Dermis microvascular lymphatic vessel endothelial cell (primary cell): ENCODE data around the gene DIS3L2. TPM values are rescaled to one million over a fixed set of nuclear protein-coding genes. Genes with fewer than 3 reads are reported as not detected.
A peak's percentile ranks its signal among the peaks of the same experiment; 100 is the strongest.

ENCODE experiments used
- DNase-seq, 2 donors: peaks; one replicate each; pipeline versions ENCODE4 v3.0.0 to v3.0.0-alpha.2; 2010; ENCODE audit warnings: low read depth in 2 of 2
- total RNA-seq: library from RNA; depleted of rRNA; stranded (reverse); fragments of >200 nt; gene quantifications from 2 replicates; pipeline ENCODE4 v1.2.1, GENCODE V29; 2014

DIS3L2 gene
- total RNA-seq, 1 donor from 2014 or later, result 13.4 TPM

DNA sequence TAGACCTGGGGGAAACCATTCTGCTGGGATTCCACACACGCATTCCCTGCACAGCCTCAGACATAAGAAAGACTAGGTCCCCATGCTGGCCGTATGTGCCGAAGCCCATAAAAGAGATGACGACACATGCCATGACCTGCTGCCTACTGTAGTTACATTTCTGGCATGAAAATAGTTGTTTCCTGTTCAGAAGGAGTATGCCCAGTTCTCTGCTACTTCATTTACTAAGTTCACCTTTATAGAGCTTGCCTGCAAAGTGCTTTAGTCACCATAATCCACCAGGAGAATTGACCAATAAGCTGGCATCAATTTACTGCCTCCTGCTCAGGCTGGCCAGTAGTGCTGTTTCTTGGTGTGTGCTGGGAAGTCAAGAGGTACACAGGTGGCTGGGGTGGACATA, 266.8 kb downstream of the DIS3L2 start:
- peak in 1 of 2 donors; percentile 4 for DNase-seq

DNA sequence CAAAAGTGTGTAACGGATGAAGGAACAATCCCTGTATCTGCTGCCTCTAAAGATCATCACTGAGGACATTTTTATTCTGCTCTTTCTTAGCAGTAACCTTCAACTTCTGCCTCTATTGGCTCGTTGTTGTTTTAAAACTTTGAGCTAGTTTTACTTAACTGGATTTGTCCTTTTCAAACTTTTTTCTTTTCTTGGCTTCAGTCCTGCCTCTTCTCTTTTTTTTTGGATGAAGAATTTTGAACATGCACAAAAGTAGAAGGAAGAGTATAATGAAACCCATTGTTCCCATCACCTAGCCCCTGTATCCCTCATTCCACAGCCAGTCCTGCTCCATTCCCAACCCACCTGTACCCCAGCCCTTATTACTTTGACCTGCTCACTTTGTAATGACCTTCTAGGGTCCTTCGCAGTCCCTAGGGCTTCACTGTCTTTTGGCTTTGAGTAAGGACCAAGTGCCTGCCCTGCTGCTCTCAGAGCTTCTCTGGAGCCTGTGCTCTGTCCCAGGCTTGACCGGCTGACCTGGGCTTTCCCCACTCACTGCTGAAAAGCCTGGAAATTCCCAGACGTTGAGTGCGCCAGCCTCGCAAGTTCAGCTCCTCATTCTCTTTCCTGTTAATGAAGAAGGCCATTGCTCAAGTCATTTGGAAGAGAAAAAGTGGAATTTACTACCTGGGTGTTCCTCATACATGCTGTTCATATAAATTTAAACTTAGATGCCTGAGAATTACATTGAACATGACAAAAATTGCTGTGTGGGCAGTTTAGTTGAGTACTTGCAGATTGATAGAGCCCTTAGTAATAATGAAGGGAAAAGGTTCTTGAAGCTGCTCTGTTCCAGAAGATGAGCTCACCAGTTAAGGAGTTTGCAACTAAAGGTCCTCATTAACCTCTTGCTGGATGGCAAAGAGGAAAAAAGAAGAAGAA, 267.7 kb downstream of the DIS3L2 start:
- DNase-seq, result peak in 1 of 2 donors; percentile 36

DNA sequence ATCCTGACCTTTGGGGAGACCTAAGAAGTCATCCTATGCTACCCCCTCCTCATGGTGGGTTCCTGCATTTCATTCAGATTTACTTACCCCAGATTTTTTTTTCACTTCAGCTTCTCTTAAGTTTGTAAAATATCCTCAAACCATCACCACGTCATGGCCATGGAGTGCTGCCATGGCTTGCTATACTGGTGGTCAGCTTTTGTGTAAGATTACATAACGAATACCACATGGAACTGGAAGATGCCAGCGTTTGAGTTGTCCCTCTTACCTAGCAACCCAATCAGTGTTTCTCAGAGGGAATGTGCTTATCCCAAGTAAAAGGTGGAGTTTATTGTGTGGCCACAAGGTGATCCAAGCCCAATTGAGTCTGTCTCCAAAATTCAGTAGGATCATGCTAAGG, 268.4 kb downstream of the DIS3L2 start:
- no peak for DNase-seq

DNA sequence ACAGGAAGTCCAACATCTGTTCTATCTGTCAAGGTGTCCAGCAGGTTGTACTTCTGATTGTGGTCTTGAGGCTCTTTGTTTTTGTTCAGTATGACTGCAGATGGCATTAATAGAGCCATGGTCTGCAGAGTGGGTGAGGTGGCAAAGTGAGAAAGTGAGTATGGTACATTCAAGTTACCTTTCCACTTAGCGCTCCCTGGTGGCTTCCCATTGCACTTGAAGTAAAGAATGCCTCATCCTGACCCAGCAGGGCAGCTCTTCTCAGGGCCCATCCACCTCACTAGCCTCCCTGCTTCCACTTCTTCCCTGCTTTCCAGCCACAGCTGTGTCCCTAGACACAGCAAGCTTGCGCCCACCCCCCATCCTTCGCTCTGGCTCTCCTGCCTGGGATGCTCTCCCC, 269.0 kb downstream of the DIS3L2 start:
- peak; percentile 27 to 36 for DNase-seq

DNA sequence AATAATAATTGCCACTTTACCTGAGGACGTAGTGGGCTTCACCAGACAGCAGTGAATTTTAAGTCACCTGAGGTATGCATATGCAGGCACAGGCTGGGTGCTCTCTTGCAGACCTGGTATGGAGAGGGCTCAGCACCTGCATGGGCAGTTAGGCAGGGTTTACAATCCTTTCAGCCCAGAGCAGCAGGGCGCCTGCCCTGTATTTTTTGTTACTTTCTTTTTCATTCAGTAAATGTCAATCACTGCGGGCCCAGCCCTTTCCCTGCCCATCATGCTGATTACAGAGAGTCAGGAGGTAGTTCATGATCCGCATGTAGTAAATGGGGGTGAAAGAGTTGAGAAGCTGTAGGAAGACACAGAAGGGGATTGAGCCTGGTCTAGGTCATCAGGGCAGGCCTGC, 270.0 kb downstream of the DIS3L2 start:
- DNase-seq, result no peak

DNA sequence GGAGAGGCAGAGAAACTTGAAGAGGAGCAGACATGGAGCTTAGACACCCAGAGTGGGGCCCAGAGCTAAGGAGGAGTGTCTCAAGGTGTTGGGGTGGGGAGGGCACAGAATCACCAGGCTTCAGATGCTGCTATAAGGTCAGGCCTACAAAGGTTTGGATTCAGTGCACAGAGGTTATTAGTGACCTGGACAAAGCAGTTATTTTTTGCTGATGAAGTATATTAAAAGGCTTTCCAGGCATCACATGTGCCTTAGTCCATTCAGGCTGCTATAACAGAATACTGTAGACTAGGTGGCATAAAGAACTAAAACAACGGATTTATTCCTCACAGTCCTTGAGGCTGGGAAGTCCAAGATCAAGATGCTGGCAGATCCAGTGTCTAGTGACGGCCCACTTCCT, 271.4 kb downstream of the DIS3L2 start:
- DNase-seq, result no peak

DNA sequence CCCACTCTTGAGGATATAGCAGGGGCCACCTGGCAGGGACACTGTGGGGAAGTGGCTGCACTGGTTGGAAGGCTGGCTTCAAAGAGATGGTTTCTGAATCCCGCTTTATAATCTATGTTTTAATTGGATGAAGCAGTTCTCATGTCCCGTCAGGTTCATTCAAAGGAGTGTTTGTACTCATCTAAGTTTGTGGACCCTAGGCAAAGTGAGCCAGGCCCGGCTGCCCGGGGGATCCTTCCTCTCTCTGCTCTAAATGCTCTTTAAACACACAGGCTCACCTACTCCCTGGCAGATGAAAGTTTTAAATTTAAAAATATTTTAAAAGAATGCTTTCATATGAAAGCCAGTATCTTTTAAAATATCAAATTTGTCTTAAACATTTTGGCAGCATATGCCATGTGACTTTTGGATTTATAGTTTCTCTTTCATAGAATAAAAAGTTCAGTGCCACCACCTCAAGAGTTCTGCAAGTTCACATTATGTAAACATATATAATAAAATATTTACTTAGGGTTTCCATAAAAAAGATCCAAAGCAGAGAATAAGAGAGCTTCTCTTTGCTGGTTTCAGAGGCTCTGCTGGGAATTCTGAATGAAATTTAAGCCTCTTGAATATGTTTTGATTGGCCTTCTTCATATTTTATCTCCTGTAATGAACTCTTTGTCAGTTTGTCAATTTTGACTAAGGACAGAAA, 273.6 kb downstream of the DIS3L2 start:
- DNase-seq, result no peak

DNA sequence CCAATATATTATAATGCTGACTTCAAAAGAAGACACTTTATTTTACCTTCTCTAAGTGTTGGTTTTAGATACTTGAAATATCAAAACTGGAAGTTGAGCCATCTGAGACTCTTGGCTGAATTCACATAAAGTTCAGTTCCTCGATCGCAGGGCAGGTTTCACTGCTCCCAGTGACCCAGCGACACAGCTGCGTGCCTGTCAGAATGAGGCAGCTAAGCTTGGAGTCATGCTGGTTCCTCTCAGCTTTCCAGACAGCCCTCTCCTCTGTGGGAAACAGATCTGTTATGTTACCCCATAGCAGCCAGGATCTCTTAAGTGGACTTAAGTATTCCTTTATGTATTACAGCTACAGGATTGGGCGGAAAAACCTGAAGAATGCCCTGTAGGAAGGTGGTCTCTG, 274.2 kb downstream of the DIS3L2 start:
- DNase-seq, result no peak

DNA sequence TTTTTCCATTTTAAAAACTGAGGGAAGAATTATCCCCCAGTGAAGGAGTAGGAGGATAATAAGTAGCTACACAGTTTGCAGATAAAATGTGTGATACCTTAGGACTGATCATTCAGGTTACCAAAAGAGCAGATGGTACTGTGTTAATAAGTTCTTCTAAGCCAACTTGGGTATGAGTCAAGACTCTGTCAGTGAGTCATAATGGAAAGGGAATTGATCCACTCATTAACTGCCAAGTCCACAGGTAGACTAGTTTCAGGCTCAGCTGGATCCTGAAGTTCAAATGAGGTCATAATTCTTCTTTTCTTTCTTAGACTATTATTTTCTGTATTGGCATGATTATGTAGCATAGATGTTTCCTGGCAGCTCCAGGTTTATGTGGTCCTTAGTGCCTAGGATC, 274.7 kb downstream of the DIS3L2 start:
- no peak for DNase-seq

DNA sequence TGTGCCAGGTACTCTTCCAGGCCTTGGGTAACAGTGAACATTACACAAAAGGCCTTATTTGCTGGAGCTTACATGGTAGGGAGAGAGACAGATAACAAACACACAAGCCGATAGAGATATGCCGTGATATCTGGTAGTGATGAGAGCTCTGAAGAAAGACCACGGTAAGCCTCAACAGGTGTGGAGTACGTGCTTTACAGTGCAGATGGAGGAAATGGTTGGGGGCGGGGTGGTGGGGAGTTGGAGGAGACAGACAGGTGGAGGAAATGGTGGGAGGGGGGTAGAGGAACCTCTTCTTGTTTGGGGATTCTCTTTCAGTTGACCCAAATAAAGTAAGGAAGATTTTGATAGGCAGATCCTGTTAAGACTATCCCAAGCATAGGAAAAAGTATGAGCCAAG, 276.0 kb downstream of the DIS3L2 start:
- DNase-seq, result no peak

DNA sequence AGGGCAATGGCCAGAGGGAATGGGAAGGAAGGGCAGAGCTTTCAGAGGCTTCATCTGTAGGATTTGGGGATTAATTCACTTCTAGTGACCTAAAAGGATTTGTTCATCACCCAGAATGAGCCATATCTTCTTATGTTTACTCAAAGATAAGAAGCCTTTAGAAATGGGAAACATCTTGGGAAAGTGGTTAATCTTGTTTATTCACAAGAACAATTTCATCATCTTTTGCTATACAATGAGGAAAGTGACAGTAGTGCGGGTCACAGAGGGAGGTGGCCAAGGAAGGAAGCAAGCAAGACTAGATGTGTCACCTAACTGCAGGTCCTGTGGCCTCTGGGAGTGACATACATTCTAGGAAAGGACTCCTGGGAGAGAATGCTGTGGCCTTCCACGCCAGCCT, 276.6 kb downstream of the DIS3L2 start:
- DNase-seq, result no peak

DNA sequence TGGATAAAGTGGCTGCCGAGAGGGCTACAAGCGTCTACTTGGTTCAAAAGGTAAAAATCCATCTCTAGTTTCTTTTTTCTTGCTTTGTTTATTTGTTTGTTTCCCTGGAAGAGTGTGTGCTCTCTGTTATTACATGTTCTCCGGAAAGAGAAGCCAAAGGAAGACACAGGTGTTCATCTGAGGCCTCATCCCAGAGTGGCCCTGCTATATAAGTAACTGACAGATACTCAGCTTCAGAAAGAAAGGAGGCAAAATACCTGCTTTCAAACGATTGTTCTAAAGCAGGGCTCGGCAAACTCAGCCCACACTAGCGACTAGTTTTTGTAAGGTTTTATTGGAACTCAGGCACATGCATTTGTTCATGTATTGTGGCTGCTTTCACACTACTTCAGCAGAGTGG, 277.1 kb downstream of the DIS3L2 start:
- DNase-seq, result no peak

DNA sequence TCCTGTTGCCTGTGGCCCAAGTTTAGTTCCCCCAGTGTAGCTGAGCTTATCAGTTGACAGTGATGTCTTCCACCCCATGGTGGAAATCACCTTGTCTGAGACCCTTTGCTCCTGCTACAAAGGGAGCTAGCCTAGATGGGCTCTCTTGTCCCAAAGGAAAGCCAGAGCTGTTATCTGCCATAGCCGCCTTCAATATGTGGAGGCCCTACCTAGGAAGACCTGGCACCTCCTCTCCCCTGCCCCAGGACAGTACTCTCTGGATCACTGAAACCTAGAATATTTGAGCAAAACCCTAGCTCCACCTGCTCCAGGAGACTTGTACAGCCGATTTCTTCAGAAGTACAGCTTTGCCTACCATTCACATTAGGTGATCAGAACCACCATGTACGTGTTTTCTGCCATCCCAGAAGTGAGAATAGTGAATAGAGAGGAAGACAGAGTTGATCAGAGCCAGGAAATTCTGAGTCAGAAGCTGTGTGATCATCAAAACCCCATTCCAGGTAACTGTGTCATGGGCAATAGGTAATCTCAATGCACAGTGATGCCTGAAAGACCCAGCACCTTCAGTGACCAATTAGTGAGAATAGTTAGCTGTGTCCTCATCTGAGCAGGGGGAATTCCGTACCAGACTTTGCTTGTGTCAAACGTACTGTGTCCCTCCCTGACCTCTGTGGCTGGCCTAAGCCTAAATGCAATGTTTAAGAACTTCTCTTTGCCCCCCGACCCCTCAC, 278.6 kb downstream of the DIS3L2 start:
- DNase-seq, result peak; percentile 17 to 39

DNA sequence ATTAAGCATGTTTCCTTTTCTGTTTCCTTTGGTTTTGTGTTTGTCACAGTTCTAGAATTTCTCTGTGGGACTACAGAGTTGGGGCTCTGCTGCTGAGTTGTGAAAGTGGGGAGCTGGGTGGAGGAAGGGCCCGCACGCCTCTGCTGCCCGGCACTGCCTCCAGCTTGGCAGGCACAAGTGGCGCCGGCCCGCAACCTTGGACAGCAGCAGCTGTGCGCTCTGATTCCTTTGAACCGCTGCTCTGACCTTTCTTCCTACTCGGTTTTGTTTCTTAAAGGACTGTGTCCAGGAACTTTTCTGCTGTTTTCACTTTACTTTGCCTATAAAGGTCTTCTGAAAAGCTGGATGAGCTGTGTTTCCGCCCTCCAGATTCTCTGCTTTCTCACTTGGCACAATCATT, 279.4 kb downstream of the DIS3L2 start:
- no peak for DNase-seq

DNA sequence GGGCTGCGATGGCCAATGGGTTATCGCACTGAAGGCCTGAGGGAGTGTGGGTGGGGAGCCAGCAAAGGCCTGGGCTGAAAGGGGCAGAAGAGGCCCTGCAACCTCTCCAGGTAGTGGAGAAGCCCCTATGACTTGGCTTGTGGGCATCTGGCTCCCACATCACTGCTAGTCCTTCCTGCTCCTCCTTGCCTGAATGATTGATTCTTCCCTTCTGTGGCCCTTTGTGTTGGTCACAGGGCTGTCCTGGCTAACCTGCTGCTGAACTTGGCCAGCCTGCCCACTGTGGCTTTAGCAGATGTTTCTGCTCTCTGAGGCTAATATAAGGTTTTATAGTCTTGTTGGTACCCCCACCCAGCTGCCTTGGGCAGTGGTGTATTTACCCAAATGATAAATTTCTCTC, 280.8 kb downstream of the DIS3L2 start:
- DNase-seq, result no peak

DNA sequence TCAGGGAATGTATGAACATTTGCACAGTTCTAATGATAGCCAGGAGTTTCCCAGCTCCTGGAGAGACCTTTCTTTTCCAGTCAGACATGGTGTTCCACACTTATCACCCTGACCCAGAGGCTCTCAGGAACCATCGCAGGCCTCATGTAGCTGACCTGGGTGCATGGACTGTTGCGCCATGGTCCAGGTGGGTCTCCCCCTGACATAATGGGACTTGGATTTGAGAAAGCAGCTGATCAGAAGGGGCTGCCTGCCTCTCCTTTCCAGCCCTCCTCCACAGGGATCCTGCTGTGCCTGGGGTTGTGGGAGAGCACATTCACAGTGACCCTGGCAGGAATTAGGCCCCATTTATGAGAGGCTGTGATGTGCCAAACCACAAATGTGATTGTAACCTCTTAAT, 283.6 kb downstream of the DIS3L2 start:
- DNase-seq, result no peak

DNA sequence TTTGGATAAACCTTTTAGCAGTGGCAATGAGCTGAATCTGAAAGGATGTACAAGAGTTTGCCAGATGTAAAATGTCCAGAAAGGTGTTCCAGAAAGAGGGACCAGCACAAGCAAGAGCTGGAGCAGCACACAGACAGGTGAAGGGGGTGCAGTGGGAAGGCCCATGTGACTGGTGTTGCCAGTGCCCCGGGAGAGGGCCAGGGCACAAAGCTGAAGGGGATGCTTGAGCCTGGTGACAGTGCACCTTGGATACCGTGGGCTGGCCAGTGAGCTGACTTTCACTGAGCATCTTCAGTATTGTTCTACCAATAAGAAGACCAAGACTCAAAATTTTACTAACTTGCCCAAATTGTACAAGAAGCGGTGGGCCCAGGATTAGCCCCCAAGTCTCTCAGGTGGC, 284.7 kb downstream of the DIS3L2 start:
- no peak for DNase-seq

DNA sequence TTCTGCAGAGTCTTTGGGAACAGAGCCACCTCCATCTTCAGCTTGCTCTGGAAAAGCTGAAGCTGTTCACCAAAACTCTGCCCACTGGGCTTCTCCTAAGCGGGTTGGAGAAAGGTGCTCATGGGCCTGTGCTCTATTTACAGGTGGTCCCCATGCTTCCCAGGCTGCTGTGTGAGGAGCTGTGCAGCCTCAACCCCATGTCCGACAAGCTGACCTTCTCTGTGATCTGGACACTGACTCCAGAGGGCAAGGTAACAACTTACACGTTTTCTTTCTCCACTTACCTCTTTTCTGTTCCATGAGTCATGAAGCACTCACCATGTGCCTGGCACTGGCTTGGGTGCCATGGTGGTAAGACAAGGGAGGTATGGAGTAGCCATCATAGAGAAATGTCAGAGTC, 287.6 kb downstream of the DIS3L2 start:
- DNase-seq, result no peak

DNA sequence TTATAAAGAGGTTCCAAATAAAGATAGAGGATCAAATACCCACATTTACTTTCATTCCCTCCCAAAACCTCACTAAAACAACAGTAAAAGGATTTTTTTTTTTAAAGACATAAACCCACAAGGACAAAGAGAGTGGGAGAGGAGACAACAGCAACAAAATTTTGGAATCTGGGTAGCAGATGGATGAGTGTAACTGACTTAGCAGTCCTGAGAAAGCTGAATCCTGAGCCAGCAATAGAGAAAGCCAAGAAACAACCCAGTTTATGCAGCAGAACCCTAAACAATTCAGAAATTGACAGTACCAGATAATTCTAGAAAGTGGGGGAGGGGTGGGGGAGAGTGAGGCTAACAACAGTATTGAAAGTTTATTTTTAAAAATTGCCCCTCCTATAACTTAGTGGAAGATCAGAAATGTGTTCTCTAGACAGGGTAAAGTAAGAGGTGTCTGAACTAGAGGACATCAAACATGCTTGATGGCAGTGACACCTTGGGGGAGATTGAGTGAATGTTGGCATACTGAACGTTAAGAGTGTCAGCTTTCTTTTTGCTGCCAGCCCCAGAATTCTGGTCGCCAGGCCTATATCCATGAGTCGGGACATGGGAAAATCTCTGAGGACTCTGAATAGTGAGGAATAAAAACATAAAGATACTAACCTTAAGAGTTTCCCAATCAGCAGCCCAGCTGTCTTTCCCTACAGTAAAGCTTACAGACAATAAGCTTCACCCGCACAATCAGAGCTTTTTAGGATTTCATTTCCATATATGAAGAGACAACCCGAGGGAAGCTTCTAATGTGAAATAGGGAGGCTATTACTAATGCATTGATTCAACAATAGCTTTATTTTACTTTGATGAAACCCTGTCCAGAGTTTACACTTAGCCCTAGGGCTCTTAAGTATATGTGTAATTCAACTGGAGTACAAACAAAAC, 289.0 kb downstream of the DIS3L2 start:
- DNase-seq, result no peak

DNA sequence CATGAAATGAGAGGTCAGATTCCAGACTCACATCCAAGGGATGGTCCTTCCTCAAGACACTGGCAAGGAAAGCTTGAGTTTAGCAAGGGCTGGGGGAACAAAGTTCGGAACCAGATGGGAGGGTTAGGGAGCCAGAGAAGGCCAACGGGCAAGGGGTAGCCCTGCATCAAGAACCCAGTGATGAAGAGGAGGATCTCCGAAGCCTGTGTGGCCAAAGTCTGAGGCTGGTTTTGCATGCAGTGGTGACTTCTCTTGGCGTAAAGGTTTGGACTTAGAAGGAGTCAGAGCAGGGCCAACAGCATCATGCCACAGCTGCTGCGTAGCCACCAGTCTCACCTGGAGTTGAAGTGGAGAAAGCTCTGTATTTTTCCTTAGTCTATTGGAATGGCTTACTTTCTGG, 293.5 kb downstream of the DIS3L2 start:
- DNase-seq, result no peak

DNA sequence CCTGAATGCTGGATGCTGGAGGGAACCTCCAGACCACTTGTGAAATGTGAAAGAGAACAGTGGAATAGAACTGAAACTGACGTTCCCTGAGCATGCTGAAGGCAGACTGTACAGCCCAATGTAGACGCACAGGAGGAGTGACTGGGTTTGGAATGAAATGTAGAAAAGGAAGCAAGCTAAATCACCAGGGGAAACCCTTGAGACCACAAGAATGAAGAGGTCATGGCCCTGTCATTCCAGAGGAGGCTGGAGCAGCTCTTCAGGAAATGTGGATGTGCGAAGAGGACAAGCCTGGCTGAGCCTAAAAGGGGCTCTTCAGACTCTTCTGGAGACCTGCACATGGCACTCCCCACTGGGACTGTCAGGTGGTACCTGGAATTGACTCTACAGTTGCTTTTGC, 298.6 kb downstream of the DIS3L2 start:
- peak in 1 of 2 donors; percentile 81 for DNase-seq
